Nephron progenitor cell (in vitro differentiated cells): ENCODE results near the gene NCOA6.

ENCODE experiments used
- DNase-seq: peaks from one replicate; pipeline ENCODE4 v3.0.0; 2021
- H3K27ac Mint-ChIP-seq: 2 replicates; pipeline ENCODE4 v1.8.0; 2021; ENCODE audit warnings: mild to moderate bottlenecking, moderate library complexity, mixed read lengths
- H3K27me3 Mint-ChIP-seq: 2 replicates; pipeline ENCODE4 v1.8.0; 2021; ENCODE audit warnings: mild to moderate bottlenecking, low read depth, mixed read lengths; ENCODE audit not compliant: poor library complexity
- H3K36me3 Mint-ChIP-seq: 2 replicates; pipeline ENCODE4 v1.8.0; 2021; ENCODE audit warnings: low read depth, mixed read lengths
- H3K4me1 Mint-ChIP-seq: 2 replicates; pipeline ENCODE4 v1.8.0; 2021; ENCODE audit warnings: mixed read lengths
- H3K4me3 Mint-ChIP-seq: 2 replicates; pipeline ENCODE4 v1.8.0; 2021; ENCODE audit warnings: mild to moderate bottlenecking, moderate library complexity, mixed read lengths
- H3K9me3 Mint-ChIP-seq: 2 replicates; pipeline ENCODE4 v1.8.0; 2021; ENCODE audit warnings: mild to moderate bottlenecking, moderate library complexity, mixed read lengths
- CTCF ChIP-seq: fragments of 200-600 bp; sonication (generic); IDR thresholded peaks from 2 replicates; pipeline ENCODE4 v1.5.0; 2021; ENCODE audit warnings: antibody characterized with exemption

NCOA6 gene

GRCh38 chr20:34744847-34745246 lies 80.6 kb downstream of the NCOA6 start:
- Mint-ChIP-seq H3K27ac (no peak overlapping the region), H3K9me3 (no peaks in the 10 kb centered on the region), H3K36me3 (peaks cover 64% of the 10 kb centered on the region), H3K27me3 (no peaks in the 10 kb centered on the region), H3K4me3 (no peak overlapping the region), H3K4me1 (no peaks in the 10 kb centered on the region)
- no peak for TF ChIP-seq CTCF
- no peak for DNase-seq

DNA sequence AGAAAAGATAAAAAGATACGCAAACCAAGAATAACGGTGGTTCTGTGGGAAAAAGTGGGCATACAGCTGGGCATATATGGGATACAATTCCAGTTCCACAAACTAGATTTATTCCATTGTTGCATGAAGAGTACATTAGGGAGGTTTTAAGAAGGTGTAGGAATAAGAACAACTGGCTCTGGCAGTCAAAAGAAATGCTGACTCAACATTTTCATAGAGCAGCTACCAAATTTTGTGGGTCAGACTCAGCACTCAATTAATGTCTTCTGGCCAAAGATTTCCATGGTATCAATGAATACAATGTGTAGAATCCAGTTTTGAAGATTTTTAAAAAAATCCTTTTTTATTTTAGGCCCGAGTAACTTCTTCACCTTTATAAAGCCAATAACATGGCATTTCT lies 81.1 kb downstream of the NCOA6 start:
- Mint-ChIP-seq H3K36me3 (peaks cover 59% of the 10 kb centered on the region), H3K4me1 (no peaks in the 10 kb centered on the region), H3K27me3 (no peaks in the 10 kb centered on the region), H3K9me3 (no peaks in the 10 kb centered on the region), H3K27ac (no peak overlapping the region), H3K4me3 (no peak overlapping the region)
- no peak for TF ChIP-seq CTCF
- no peak for DNase-seq

GRCh38 chr20:34743039-34743438 lies 82.4 kb downstream of the NCOA6 start:
- Mint-ChIP-seq H3K27ac (no peak overlapping the region), H3K36me3 (peaks cover 54% of the 10 kb centered on the region), H3K4me3 (no peak overlapping the region), H3K9me3 (no peaks in the 10 kb centered on the region), H3K27me3 (no peaks in the 10 kb centered on the region), H3K4me1 (no peaks in the 10 kb centered on the region)
- no peak for TF ChIP-seq CTCF
- no peak for DNase-seq

DNA sequence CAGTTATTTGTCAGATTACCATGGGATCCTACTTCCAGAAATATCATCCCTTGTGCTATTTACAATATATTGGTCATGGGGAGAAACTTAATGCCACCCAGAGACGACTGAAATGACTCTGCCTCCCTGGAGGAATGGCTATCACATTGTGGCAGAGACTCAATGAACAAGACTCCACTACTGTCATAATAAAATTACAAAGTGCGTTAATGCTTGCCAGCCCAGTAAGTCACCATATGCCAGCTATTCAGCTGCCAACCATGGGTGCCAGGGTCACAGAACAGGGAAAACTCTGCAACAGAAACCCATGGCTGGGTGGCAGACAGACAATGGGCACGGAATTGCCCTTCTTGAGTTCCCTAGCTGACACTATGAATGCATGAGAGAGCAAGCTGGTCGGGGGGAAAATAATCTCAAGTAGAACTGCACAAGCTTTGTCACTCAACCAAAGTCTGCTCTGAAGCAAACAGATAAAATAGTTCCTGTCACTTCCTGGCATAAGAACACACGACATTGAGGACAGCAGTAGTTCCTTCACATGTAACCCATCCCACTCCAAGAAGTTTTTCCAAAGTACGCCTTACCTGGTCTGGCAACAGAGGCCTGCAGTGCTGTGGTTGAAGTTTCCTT lies 89.2 kb downstream of the NCOA6 start:
- H3K36me3 Mint-ChIP-seq, result peaks cover 42% of the 10 kb centered on the region
- no peaks in the 10 kb centered on the region for H3K4me1 Mint-ChIP-seq
- no peak overlapping the region for H3K27ac Mint-ChIP-seq
- H3K4me3 Mint-ChIP-seq, result no peak overlapping the region
- H3K9me3 Mint-ChIP-seq, result no peaks in the 10 kb centered on the region
- no peak for TF ChIP-seq CTCF
- H3K27me3 Mint-ChIP-seq, result no peaks in the 10 kb centered on the region
- DNase-seq, result no peak

GRCh38 chr20:34732523-34732922 lies 92.9 kb downstream of the NCOA6 start:
- Mint-ChIP-seq H3K4me3 (no peak overlapping the region), H3K36me3 (peaks cover 37% of the 10 kb centered on the region), H3K9me3 (no peaks in the 10 kb centered on the region), H3K27me3 (no peaks in the 10 kb centered on the region), H3K27ac (no peak overlapping the region), H3K4me1 (no peaks in the 10 kb centered on the region)
- no peak for DNase-seq
- no peak for TF ChIP-seq CTCF

DNA sequence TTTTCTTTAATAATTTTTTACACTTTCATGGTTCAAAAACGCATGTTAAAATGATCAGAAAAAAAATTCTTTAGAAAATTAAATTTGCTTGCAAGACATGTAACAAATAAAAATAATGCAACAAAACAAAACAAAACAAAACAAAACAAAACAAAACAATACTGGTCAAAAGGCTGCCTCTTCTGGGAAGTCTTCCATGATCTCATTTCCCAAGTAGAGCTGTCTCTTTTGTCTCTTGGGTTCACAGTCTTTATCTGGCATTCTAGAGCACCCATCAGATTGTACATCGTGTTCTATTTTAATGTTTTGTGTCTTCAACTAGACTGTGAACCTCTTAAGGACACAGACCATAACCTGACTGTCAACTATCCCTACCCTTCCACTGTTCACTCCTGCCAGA lies 96.0 kb downstream of the NCOA6 start:
- Mint-ChIP-seq H3K9me3 (no peaks in the 10 kb centered on the region), H3K4me3 (no peak overlapping the region), H3K36me3 (peaks cover 48% of the 10 kb centered on the region), H3K27ac (no peak overlapping the region), H3K4me1 (no peaks in the 10 kb centered on the region), H3K27me3 (peaks cover 2% of the 10 kb centered on the region)
- DNase-seq, result no peak
- no peak for TF ChIP-seq CTCF
